Uterus (tissue), 2 donors: ENCODE measurements around the gene KCMF1.

ENCODE experiments used
- POLR2A ChIP-seq, 2 donors: fragments of 450-650 bp; IDR thresholded peaks; one replicate each; pipeline ENCODE4 v1.6.1; 2016; ENCODE audit warnings: antibody characterized with exemption in 2 of 2, mild to moderate bottlenecking in 1 of 2, moderate library complexity in 1 of 2
- TF ChIP-seq, protein P1 (sequence below), 4 experiments: fragments of 200-600 bp in 2 of 4; fragments of 450-650 bp in 2 of 4; sonication (generic) in 2 of 4; IDR thresholded peaks; one replicate each; pipeline ENCODE4 v1.5.1; 2016 to 2019; ENCODE audit warnings: antibody characterized with exemption in 4 of 4, mild to moderate bottlenecking in 2 of 4, moderate library complexity in 1 of 4

DNA sequence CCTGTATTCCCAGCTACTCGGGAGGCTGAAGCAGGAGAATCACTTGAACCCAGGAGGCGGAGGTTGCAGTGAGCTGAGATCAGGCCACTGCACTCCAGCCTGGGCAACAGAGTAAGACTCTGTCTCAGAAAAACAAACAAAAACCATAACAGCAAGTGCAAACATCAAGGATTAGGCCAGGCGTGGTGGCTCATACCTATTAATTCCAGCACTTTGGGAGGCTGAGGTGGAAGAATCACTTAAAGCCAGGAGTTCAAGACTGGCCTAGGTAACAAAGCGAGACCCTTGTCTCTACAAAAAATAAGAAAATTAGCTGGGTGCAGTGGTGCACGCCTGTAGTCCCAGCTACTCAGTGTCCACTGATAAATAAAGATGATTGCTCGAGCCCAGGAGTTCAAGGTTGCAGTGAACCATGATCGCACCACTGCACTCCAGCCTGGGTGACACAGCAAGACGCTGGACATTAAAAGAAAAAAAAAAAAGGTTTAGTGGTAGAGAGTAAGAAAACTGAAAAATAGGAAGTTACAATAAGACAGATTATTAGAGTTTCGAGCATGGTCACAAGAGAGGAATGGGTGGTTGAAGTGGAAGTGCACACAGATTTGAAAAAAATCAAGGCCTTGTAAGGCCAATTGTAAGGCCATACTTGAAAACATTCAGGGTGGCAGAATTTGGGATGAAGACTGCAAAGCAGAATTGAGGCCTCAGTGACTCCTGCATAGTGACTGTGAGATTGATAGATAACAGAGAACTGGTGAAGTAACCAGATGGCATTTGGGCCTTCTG lies 6.4 kb upstream of the KCMF1 start:
- TF ChIP-seq, protein P1, sequence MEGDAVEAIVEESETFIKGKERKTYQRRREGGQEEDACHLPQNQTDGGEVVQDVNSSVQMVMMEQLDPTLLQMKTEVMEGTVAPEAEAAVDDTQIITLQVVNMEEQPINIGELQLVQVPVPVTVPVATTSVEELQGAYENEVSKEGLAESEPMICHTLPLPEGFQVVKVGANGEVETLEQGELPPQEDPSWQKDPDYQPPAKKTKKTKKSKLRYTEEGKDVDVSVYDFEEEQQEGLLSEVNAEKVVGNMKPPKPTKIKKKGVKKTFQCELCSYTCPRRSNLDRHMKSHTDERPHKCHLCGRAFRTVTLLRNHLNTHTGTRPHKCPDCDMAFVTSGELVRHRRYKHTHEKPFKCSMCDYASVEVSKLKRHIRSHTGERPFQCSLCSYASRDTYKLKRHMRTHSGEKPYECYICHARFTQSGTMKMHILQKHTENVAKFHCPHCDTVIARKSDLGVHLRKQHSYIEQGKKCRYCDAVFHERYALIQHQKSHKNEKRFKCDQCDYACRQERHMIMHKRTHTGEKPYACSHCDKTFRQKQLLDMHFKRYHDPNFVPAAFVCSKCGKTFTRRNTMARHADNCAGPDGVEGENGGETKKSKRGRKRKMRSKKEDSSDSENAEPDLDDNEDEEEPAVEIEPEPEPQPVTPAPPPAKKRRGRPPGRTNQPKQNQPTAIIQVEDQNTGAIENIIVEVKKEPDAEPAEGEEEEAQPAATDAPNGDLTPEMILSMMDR (IDR thresholded peaks at IDR 0.05) = no peak
- no peak for TF ChIP-seq POLR2A (IDR thresholded peaks at IDR 0.05)
